ENCODE results near the gene RBMS3. TPM values are rescaled to one million over a fixed set of nuclear protein-coding genes. Genes with fewer than 3 reads are reported as not detected.

Gene RBMS3
- total and polyA plus RNA-seq, 2 of the 8 experiments (the other 6 are each of a cell fraction or from before 2014, with no cell fraction given): 3.7 to 6.9 TPM

GRCh38 chr3:29502771-29503170 lies 221.9 kb downstream of the RBMS3 start:
- no peak overlapping the region for H2BK20ac ChIP-seq (ENCODE audit: low read length)
- H3K79me1 ChIP-seq (ENCODE audit: low read depth, low read length): no peaks in the 10 kb centered on the region
- H4K5ac ChIP-seq (ENCODE audit: insufficient read length, low read depth, low read length): no peak overlapping the region
- H4K91ac ChIP-seq (replicated peaks; ENCODE audit: insufficient read length, low read length): no peak overlapping the region
- no peak overlapping the region for H2AFZ ChIP-seq (ENCODE audit: low read length)
- no peak overlapping the region for H2BK15ac ChIP-seq (ENCODE audit: low read length)
- no peaks in the 10 kb centered on the region for H3K23me2 ChIP-seq (ENCODE audit: low read depth, low read length)
- H3K23ac ChIP-seq (ENCODE audit: insufficient read length): no peak overlapping the region
- ChIA-PET POLR2A (ENCODE audit: partially characterized antibody) (no interaction called here), CTCF (ENCODE audit: partially characterized antibody) (no interaction called here)
- no peak overlapping the region for H3K56ac ChIP-seq (replicated peaks; ENCODE audit: insufficient read length, low read depth, low read length)
- H3K9me3 ChIP-seq (ENCODE audit: insufficient read depth in 2 of 2, low read depth in 1 of 2, low read length in 1 of 2): no peaks in the 10 kb centered on the region
- H4K20me1 ChIP-seq (replicated peaks in 1 of 2; ENCODE audit: control insufficient read depth in 1 of 2, insufficient read depth in 2 of 2, low read length in 2 of 2): no peaks in the 10 kb centered on the region
- H2BK12ac ChIP-seq (ENCODE audit: low read depth, low read length): no peak overlapping the region
- H4K8ac ChIP-seq (ENCODE audit: extremely low read depth, insufficient read depth, low read length): no peak overlapping the region
- no peak overlapping the region for H3K27ac ChIP-seq (ENCODE audit: low read depth, low read length)
- 88% methylated on average over 2 of the region's 2 CpGs; no CpG with 5 or more reads in 1 of the 2 experiments for WGBS, 2 experiments (ENCODE audit: extremely low coverage in 1 of 2, insufficient coverage in 1 of 2, insufficient read length in 1 of 2, insufficient replicate concordance in 2 of 2, low coverage in 1 of 2, low lambda C conversion rate in 2 of 2, missing lambda C conversion rate in 1 of 2)
- H3K4ac ChIP-seq (replicated peaks; ENCODE audit: insufficient read length, low read depth, low read length): no peak overlapping the region
- H3K4me1 ChIP-seq (replicated peaks in 1 of 4; ENCODE audit: control insufficient read depth in 3 of 4, insufficient read depth in 4 of 4, low read length in 3 of 4): no peaks in the 10 kb centered on the region
- no peaks in the 10 kb centered on the region for H3K27me3 ChIP-seq (replicated peaks in 1 of 4; ENCODE audit: control insufficient read depth in 3 of 4, extremely low read depth in 1 of 4, insufficient read depth in 3 of 4, low read length in 3 of 4)
- no peak overlapping the region for H3K14ac ChIP-seq (ENCODE audit: insufficient read length)
- DNase-seq (ENCODE audit: low read depth in 1 of 2, low spot score in 2 of 2) (no peak), FAIRE-seq (no peak)
- H3K79me2 ChIP-seq (ENCODE audit: control insufficient read depth in 1 of 2, insufficient read depth in 2 of 2, low read length in 2 of 2): no peaks in the 10 kb centered on the region
- H3K4me3 ChIP-seq (ENCODE audit: extremely low read depth in 1 of 4, insufficient read depth in 2 of 4, low read depth in 3 of 4, low read length in 4 of 4): no peak overlapping the region
- no peak overlapping the region for H3K18ac ChIP-seq (ENCODE audit: extremely low read depth, low read length)
- H3K9ac ChIP-seq (replicated peaks in 1 of 4; ENCODE audit: extremely low read depth in 1 of 4, low read depth in 3 of 4, low read length in 3 of 4): no peak overlapping the region
- 0 out of 8 replicates have a peak, but pooled peaks cover 0 to 3% (median 0%) of the 10 kb centered on the region in 4 experiments for H3K36me3 ChIP-seq (ENCODE audit: control insufficient read depth in 2 of 4, insufficient read depth in 4 of 4, low read length in 3 of 4)
- no peak overlapping the region for H3K4me2 ChIP-seq (ENCODE audit: insufficient read depth in 1 of 2, low read depth in 2 of 2, low read length in 2 of 2)
- H2BK5ac ChIP-seq (ENCODE audit: low read depth, low read length): no peak overlapping the region
- H2BK120ac ChIP-seq (replicated peaks; ENCODE audit: low read depth, low read length): no peak overlapping the region
- H2AK5ac ChIP-seq (ENCODE audit: low read depth, low read length): no peak overlapping the region
- TF ChIP-seq BRCA1 (IDR thresholded peaks at IDR 0.05; ENCODE audit: low read depth, low read length): no peak
- no peak for TF ChIP-seq CTBP2 (IDR thresholded peaks at IDR 0.05; ENCODE audit: borderline replicate concordance, insufficient read depth, insufficient read length, low read length)
- TF ChIP-seq RAD21 (IDR thresholded peaks at IDR 0.05 in 1 of 2, conservative IDR thresholded peaks at IDR 0.05 in 1 of 2; ENCODE audit: low read depth in 2 of 2, low read length in 2 of 2): no peak
- no peak for TF ChIP-seq SIN3A (conservative IDR thresholded peaks at IDR 0.05 in 1 of 2, IDR thresholded peaks at IDR 0.05 in 1 of 2; ENCODE audit: low read depth in 1 of 2, low read length in 2 of 2)
- no peak for TF ChIP-seq SUZ12 (IDR thresholded peaks at IDR 0.05; ENCODE audit: low read length)
- TF ChIP-seq ATF3 (IDR thresholded peaks at IDR 0.05; ENCODE audit: insufficient read depth, low read depth, low read length): no peak
- no peak for TF ChIP-seq YY1 (IDR thresholded peaks at IDR 0.05; ENCODE audit: low read depth, low read length)
